ENCODE data around the gene PPP4R3B.

The PPP4R3B gene

DNA sequence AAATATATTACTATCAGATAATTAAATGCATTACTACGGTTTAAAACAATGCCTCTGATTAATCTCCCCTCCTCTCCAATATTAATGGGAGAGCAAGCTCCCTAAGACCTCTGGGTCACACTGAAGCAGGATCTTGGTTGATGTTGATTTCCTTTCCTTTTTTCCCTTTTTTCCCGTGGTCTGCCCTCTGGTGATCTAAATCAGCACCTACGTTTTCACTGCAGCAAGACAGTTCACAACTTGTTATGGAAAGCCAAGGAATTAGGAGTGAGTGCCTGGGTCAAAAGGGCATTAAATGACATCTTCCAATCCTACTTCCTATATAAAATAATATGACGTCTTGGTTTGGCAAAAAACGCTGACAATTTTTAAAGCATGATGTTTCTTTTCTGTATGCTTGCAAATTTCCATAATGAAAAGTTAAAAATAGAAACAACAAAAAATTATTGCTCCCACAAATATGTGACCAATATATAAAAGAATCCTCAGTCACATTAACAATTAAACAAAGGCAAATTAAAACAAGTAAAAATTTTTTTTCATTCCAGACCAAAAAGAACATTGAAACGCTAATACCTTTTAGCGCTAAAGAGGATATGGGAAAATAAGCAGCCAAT, 105.8 kb downstream of the PPP4R3B start:
- no peak for DNase-seq

DNA sequence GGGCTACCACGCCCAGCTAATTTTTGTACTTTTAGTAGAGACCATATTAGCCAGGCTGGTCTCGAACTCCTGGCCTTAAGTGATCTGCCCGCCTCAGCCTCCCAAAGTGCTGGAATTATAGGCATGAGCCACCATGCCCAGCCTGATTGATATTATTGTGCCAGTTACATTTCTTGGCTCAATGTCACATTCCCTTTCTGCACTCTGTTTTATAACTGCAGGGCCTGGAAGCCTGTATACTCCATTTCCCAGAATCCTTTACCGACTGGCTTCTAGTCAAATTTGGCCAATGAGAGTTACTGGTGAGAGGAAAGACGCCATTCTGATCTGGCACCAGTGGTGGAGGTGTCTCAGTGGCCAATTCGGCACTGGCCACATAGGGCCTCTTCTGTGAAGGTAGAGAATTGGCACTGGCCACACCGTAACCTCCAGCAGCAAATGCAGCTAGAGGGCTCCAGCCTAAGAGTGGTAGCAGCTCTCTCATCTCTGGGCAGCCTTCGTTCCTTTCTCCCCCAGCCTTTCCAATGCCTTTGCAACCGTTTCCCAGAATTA, 114.8 kb downstream of the PPP4R3B start:
- DNase-seq, result no peak

DNA sequence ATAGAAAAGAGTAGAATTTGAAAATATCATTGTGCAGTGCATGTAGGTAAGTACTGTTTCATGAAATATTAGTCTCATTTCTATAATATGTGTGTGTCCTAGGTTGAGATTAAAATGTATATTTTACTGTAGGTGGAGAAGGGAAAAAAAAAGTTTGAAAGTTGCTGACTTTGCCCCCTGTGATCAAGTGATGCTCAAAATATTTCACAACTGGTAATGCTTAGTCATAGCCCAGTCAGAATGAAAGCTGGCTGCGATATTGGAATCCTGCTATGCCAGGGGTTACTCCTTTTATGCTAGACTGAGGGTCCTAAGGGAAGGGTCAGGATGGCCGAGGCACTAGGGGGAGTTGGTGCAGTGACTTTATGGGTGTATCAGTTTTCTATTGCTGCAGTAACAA, 117.4 kb downstream of the PPP4R3B start:
- no peak for DNase-seq

DNA sequence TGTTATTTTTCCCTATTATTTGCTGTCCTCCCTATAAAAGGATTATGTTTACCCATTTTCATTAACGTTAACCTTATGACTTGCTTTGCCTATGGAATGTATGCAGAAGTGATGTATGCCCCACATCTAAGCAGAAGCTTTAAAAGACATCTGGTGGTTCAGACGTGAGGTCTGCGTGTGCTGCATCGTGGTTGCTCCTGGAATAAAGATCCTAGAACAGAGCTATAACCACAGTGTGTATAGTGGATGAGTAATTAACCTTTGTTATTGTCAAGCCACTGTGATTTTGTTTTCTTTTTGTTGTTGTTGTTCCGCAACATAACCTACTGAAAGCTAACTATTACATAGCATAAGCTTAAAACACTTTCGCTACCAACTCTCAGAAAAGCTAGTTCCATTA, 118.8 kb downstream of the PPP4R3B start:
- no peak for DNase-seq

All from NCI-H510A (cell line).